Vagina (tissue), 2 donors: ENCODE data around the gene TOGARAM2.

ENCODE experiments used
- POLR2AphosphoS5 ChIP-seq, 2 donors: sonication (generic); formaldehyde crosslinking; IDR thresholded peaks; one replicate each; pipeline ENCODE4 v1.9.0; 2017; ENCODE audit warnings: antibody characterized with exemption in 2 of 2, mild to moderate bottlenecking in 2 of 2, low read depth in 1 of 2; ENCODE audit not compliant: insufficient read depth in 1 of 2
- TF ChIP-seq, protein P1 (sequence below), 3 experiments: fragments of 450-650 bp in 2 of 3; fragments of 200-600 bp in 1 of 3; sonication (generic) in 1 of 3; IDR thresholded peaks; one replicate each; pipeline ENCODE4 v1.5.1; 2017 to 2019; ENCODE audit warnings: antibody characterized with exemption in 3 of 3, mild to moderate bottlenecking in 2 of 3, moderate library complexity in 2 of 3

DNA sequence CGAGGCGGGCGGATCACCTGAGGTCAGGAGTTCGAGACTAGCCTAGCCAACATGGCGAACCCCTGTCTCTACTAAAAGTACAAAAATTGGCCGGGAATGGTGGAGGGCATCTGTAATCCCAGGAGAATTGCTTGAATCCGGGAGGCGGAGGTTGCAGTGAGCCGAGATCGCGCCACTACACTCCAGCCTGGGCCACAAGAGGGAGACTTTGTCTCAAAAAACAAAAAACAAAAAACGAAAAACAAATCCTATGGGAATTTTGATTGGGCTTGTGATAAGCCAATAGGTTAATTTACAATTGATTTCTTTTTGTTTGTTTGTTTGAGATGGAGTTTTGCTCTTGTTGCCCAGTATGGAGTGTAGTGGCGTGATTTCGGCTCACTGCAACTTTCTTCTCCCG, 24.2 kb upstream of the TOGARAM2 start:
- no peak for TF ChIP-seq POLR2AphosphoS5 (IDR thresholded peaks at IDR 0.05; ENCODE audit: insufficient read depth in 1 of 2, low read depth in 1 of 2)
- TF ChIP-seq, protein P1, sequence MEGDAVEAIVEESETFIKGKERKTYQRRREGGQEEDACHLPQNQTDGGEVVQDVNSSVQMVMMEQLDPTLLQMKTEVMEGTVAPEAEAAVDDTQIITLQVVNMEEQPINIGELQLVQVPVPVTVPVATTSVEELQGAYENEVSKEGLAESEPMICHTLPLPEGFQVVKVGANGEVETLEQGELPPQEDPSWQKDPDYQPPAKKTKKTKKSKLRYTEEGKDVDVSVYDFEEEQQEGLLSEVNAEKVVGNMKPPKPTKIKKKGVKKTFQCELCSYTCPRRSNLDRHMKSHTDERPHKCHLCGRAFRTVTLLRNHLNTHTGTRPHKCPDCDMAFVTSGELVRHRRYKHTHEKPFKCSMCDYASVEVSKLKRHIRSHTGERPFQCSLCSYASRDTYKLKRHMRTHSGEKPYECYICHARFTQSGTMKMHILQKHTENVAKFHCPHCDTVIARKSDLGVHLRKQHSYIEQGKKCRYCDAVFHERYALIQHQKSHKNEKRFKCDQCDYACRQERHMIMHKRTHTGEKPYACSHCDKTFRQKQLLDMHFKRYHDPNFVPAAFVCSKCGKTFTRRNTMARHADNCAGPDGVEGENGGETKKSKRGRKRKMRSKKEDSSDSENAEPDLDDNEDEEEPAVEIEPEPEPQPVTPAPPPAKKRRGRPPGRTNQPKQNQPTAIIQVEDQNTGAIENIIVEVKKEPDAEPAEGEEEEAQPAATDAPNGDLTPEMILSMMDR (IDR thresholded peaks at IDR 0.05) = no peak
